HG03064 (cell line): ENCODE results near the gene SHROOM1.

Experiments
- ATAC-seq: cut with Tn5 transposase; IDR thresholded peaks from one replicate; pipeline ENCODE4 v1.9.1; 2021; ENCODE audit warnings: low read depth; ENCODE audit not compliant: unreplicated experiment

SHROOM1 gene

GRCh38 chr5:132781029-132781428 is 49.4 kb downstream of the SHROOM1 start:
- no peak for ATAC-seq

- no peak for ATAC-seq
These were observed 49.9 kb downstream of the SHROOM1 start for GRCh38 chr5:132780577-132780976.

GRCh38 chr5:132779961-132780360 is 50.5 kb downstream of the SHROOM1 start:
- no peak for ATAC-seq

GRCh38 chr5:132778856-132779255 is 51.6 kb downstream of the SHROOM1 start:
- no peak for ATAC-seq

- ATAC-seq = no peak
These were observed 52.3 kb downstream of the SHROOM1 start for GRCh38 chr5:132778129-132778528.

DNA sequence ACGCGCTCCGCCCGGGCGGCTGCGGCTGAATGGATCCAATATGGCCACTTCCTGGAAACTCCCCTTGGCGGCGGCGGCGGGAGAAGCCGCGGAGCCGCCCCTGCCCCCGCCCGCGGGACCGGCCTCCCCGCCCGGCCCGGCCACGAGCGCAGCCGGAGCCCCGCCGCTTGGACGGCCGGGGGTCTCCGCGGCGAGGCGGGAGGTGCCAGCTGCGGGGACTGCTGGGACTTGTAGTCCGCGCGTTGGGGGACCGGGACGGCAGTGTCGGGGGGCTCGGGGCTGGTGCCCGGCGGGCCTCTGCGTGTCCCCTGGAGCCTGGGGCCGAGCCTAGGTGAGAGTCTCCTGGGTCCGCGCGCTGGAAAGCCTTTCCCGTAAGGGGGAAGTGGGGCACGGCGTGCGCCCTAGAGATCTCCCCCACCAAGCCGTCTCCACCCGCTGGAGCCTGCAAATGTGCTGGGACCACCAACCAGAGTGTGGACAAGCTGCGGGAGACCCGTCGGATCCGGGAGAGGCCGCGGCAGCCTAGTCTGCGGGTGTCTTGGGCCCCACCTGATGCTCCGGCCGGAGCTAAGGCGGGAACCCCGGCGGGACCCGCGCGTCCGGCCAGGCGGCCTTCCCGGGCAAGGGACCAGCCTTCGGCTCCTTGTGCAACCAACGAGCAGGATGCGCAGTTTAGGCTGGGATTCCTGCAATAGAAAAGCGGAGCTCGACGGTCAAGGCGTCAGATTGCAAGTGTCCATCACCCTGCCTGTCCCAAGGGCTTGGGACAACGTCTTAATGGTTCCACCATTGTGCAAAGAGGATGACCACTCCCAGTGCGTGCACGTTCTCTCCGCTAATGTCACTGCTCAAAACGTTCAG is 53.0 kb downstream of the SHROOM1 start, which contains the start of gene SEPTIN8:
Gene SEPTIN8 (minus strand): TSS at position 31 of the 861 bp plus-strand sequence. CDS start 102 bp downstream, outside the sequence.
- peak; percentile 58 for ATAC-seq

DNA sequence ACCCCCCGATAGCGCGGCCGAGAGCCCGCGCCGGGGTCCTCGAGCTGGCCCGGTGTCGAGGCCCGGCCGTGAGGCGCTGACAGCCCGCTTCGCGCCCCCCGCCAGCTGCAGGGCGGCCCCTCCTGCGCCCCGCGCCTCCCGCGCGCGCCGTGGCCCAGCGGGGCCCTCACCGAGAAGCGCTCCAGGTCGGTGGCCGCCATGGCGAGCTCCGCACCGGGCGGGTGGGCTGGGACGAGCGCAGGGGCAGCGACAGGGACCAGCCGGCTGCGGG is 53.6 kb downstream of the SHROOM1 start:
- no peak for ATAC-seq

DNA sequence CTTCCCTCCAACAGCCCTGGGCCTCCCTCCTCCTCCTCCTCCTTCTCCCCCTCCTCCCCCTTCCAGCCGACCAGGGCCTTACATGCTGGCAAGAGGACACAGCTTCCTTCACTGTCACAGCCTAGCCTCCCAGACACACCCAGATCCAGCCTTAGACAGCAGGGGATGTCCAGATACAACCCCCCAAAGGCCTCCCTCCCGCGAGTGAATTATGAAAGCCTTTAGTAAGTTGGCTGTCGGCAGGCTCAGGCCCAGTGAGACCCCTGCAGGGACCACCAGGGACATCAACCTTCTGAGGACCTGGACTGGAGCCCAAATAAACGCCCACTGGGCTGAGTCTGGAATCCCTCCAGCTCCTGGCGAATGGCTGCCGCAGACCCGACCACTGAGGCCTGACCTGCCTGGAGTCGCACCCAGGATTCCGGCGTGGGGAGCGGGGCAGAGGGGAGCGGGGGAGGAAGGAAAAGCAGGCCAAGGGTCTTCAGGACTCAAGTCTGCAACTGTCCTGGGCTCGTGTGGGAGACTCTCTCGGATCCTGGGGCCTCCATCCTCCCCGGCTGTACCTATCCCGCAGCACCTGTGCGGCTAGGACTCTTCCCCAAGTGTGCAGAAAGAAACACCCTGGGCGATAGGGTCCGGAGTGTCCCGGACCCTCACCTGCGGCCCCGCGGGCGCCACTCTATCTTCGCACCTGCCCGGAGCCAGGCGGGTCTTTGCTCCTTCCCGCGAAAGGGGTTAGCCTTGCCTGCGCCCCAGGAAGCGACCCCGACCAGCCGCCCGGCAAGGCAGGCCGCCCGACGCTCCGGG is 54.1 kb downstream of the SHROOM1 start:
- peak; percentile 26 for ATAC-seq

DNA sequence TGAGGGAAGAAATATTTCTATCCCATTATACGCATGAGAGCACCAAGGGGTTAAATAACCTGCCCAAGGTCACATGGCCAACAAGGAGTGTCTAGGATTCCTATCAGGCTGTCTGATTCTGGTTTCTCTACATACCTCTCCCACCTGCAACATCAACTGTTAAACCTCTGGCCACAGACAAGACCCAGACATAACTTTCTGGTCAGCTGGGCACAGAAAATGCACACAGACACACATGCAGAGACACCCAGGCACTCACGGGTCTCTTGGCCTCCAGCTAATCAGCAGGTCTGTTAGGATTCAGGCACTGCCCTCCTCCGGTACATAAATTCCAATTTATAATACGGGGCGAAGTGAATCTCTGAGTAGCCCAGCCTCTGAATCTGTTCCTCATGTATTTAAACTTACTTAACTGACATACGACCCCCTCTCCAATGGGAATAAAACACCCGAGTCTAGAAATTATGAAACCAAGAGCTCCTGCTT is 54.9 kb downstream of the SHROOM1 start:
- ATAC-seq = no peak

- ATAC-seq = no peak
These were observed 55.6 kb downstream of the SHROOM1 start for GRCh38 chr5:132774896-132775295.

DNA sequence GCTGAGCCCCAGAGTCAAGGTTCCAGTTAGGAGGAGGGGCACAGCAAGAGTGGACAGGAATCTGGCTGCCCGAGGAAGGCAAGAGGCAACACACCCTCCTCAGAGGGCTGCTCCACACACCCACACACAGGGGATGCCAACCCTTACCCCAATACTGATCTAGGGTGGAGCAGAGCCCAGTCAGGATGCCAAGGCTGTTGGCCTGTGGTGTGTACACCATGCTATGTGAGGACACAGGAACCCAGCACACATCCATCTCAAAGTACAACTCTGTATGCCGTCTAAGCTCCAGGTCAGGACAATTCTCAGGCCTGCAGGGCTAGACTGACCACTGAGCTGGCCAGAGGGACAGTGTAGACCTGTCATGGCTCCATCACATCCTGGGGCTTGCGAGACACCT is 56.0 kb downstream of the SHROOM1 start:
- ATAC-seq = no peak

DNA sequence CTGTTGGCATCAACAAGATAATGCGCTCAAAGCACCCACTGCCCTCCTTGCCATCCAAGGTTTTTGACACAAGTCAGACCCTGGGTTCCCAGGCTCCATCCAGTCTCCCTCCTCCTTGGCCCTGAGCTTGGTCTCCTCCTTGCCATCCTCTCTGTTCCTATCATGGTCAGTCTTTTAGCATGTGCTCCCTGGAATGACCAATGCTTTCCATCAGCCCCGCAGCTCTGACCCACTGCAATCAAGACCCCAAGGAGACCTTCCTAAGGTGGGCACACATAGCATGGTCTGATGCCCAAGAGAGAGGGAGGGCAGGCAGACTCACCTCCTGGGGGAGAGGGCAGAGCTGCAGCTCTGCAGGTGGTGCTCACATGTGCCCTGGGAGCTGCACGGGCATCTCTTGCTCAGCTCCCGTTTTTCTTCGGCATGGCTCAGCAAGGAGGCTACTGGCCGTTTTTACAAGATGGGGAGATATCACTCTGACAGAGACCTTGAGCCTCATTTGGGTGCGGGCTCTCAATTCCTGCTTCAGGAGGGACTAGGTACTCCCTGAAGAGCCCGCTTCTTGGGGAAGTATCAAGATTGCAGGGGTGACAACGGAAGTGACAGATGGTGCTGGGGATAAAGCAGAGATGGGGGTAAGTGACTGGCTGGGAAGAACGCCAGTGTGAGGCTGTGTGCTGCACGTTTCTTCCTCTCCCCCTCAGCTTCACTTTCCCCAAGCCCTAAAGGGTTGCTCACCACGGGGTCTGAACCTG is 56.7 kb downstream of the SHROOM1 start:
- no peak for ATAC-seq

GRCh38 chr5:132773114-132773513 is 57.3 kb downstream of the SHROOM1 start:
- no peak for ATAC-seq

DNA sequence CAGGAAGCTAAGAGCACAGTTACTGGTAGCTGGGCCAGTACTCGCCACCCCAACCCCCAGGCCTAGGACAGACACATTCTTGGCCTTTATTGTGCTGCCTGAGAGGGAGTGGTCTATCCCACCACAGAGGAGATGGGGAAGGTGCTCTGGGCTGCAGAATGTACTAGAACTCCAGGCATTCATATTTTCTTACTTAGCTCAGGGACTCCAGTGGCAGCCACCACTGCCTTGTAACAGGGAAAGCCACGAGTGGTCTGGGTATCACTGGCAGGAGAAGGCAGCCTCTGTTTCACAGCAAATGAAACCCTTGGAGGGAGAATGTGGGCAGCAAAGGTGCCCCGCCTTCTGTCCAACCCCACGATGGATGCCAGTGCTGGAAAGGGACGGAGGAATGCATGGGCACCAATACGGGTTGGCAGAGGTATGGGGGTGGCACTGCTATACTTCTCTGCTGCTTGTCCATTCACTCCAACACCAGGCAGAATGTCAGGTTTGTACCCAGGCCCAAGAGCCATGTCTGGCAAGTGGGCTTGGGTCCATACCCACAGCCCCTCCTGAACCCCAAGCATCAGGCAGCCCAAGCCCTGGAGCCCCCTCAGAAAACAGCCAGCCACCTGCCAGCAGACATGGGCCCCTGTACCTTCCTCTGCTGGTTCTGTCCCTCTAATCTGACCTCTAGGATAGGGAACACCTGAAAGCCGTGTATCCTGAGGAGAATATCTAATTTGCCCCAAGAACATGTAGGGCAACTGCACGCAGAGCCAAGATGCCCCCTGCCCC is 58.0 kb downstream of the SHROOM1 start:
- no peak for ATAC-seq
